HEK293 (cell line): Measurements from ENCODE around the gene MCM7.

Experiments used
- CTCF ChIA-PET: fragments of 350-600 bp; formaldehyde crosslinking; extraction: SDS; loops from one replicate; lab custom pipeline; 2021; ENCODE audit warnings: antibody characterized with exemption; lab: Yijun Ruan, JAX
- POLR2A ChIA-PET: fragments of 300-600 bp; formaldehyde crosslinking; extraction: SDS; loops from one replicate; lab custom pipeline; 2020; ENCODE audit warnings: antibody characterized with exemption, inconsistent platforms; lab: Yijun Ruan, JAX
- H3K27ac ChIP-seq: fragments of 200-500 bp; sonication (Bioruptor generic); 2 replicates; pipeline ENCODE4 v1.5.1; 2014; ENCODE audit warnings: low read depth, low read length, control low read depth, inconsistent platforms; ENCODE audit errors: extremely low read depth
- H3K36me3 ChIP-seq, 2 experiments: fragments of 200-500 bp in 1 of 2; sonication (Bioruptor generic) in 1 of 2; 1 replicate in 1 of 2; 2 replicates in 1 of 2; pipeline ENCODE4 v1.5.1; 2014 to 2017; ENCODE audit warnings: inconsistent platforms in 2 of 2, low read length in 2 of 2; ENCODE audit not compliant: control insufficient read depth in 2 of 2, insufficient read depth in 1 of 2
- H3K4me1 ChIP-seq: fragments of 200-500 bp; sonication (Bioruptor generic); 2 replicates; pipeline ENCODE4 v1.5.1; 2014; ENCODE audit warnings: mild to moderate bottlenecking, low read length, inconsistent platforms; ENCODE audit not compliant: control insufficient read depth, insufficient read depth
- H3K4me3 ChIP-seq: 2 replicates; pipeline ENCODE4 v1.5.1; 2011; ENCODE audit warnings: low read depth, mild to moderate bottlenecking, control low read depth, low read length, moderate library complexity
- H3K9me3 ChIP-seq: fragments of 200-500 bp; sonication (Bioruptor generic); 2 replicates; pipeline ENCODE4 v1.5.1; 2014; ENCODE audit warnings: low read depth, low read length, inconsistent platforms; ENCODE audit not compliant: control insufficient read depth, insufficient read depth
- FEZF1 ChIP-seq: fragments of 450-650 bp; formaldehyde crosslinking; IDR thresholded peaks from 2 replicates; pipeline ENCODE4 v1.5.1; 2016; ENCODE audit warnings: missing biosample characterization, missing genetic modification characterization
- GLI2 ChIP-seq: fragments of 450-650 bp; formaldehyde crosslinking; IDR thresholded peaks from 2 replicates; pipeline ENCODE4; 2017; ENCODE audit warnings: missing biosample characterization, missing genetic modification characterization, low read depth, borderline replicate concordance
- GLIS1 ChIP-seq: fragments of 450-650 bp; formaldehyde crosslinking; IDR thresholded peaks from 2 replicates; pipeline ENCODE4 v1.5.1; 2016; ENCODE audit warnings: missing biosample characterization, missing genetic modification characterization
- KLF17 ChIP-seq: fragments of 450-650 bp; formaldehyde crosslinking; IDR thresholded peaks from 2 replicates; pipeline ENCODE4 v1.5.1; 2016; ENCODE audit warnings: missing biosample characterization, missing genetic modification characterization
- KLF8 ChIP-seq: fragments of 450-650 bp; formaldehyde crosslinking; IDR thresholded peaks from 2 replicates; pipeline ENCODE4 v1.5.1; 2016; ENCODE audit warnings: missing biosample characterization, missing genetic modification characterization
- PATZ1 ChIP-seq: fragments of 450-650 bp; formaldehyde crosslinking; IDR thresholded peaks from 2 replicates; pipeline ENCODE4 v1.5.1; 2016; ENCODE audit warnings: missing biosample characterization, missing genetic modification characterization
- REST ChIP-seq: fragments of 450-650 bp; formaldehyde crosslinking; IDR thresholded peaks from 2 replicates; pipeline ENCODE4 v1.5.1; 2016; ENCODE audit warnings: missing biosample characterization, missing genetic modification characterization
- SP2 ChIP-seq: fragments of 450-650 bp; formaldehyde crosslinking; IDR thresholded peaks from 2 replicates; pipeline ENCODE4 v1.5.1; 2016; ENCODE audit warnings: missing biosample characterization, missing genetic modification characterization
- ZBTB1 ChIP-seq: fragments of 450-650 bp; formaldehyde crosslinking; IDR thresholded peaks from 2 replicates; pipeline ENCODE4 v1.5.1; 2016; ENCODE audit warnings: missing biosample characterization, missing genetic modification characterization
- ZNF121 ChIP-seq: fragments of 450-650 bp; formaldehyde crosslinking; IDR thresholded peaks from 2 replicates; pipeline ENCODE4 v1.5.1; 2016; ENCODE audit warnings: missing biosample characterization, missing genetic modification characterization
- ZNF214 ChIP-seq: fragments of 450-650 bp; formaldehyde crosslinking; IDR thresholded peaks from 2 replicates; pipeline ENCODE4 v1.5.1; 2017; ENCODE audit warnings: missing biosample characterization, mild to moderate bottlenecking, missing genetic modification characterization, borderline replicate concordance
- ZNF221 ChIP-seq: fragments of 450-650 bp; formaldehyde crosslinking; IDR thresholded peaks from 2 replicates; pipeline ENCODE4 v1.5.1; 2017; ENCODE audit warnings: missing biosample characterization, missing genetic modification characterization, borderline replicate concordance
- ZNF394 ChIP-seq: fragments of 450-650 bp; formaldehyde crosslinking; IDR thresholded peaks from 2 replicates; pipeline ENCODE4 v1.5.1; 2016; ENCODE audit warnings: missing biosample characterization, missing genetic modification characterization, mild to moderate bottlenecking, moderate library complexity, borderline replicate concordance
- ZNF473 ChIP-seq: fragments of 450-650 bp; formaldehyde crosslinking; IDR thresholded peaks from 2 replicates; pipeline ENCODE4 v1.5.1; 2017; ENCODE audit warnings: missing biosample characterization, missing genetic modification characterization
- ZNF488 ChIP-seq: fragments of 450-650 bp; formaldehyde crosslinking; IDR thresholded peaks from 2 replicates; pipeline ENCODE4 v1.5.1; 2016; ENCODE audit warnings: missing biosample characterization, missing genetic modification characterization
- ZNF561 ChIP-seq: fragments of 450-650 bp; IDR thresholded peaks from 2 replicates; pipeline ENCODE4 v1.5.1; 2018; ENCODE audit warnings: missing biosample characterization, missing genetic modification characterization, borderline replicate concordance
- ZNF585B ChIP-seq: fragments of 450-650 bp; formaldehyde crosslinking; IDR thresholded peaks from 2 replicates; pipeline ENCODE4 v1.5.1; 2016; ENCODE audit warnings: missing biosample characterization, missing genetic modification characterization
- ZNF785 ChIP-seq: fragments of 450-650 bp; formaldehyde crosslinking; IDR thresholded peaks from 2 replicates; pipeline ENCODE4 v1.5.1; 2016; ENCODE audit warnings: missing biosample characterization, missing genetic modification characterization
- ZNF830 ChIP-seq: fragments of 450-650 bp; IDR thresholded peaks from 2 replicates; pipeline ENCODE4 v1.5.0; 2018; ENCODE audit warnings: missing biosample characterization, missing genetic modification characterization, low read depth, mild to moderate bottlenecking, moderate library complexity

The MCM7 gene

GRCh38 chr7:100088621-100089457 is 12.4 kb downstream of the MCM7 start, which contains the start of gene COPS6 (continued):
- no peak; the same call in 1 of the 2 replicates for TF ChIP-seq REST
- no peak for TF ChIP-seq ZNF585B
- TF ChIP-seq ZNF214: no peak
- peak; percentile 36; the same call in 1 of the 2 replicates for TF ChIP-seq GLIS1 (tag by site-specific recombination)
- peak; percentile 54; the same call in 1 of the 2 replicates for TF ChIP-seq KLF17 (tag by site-specific recombination)
- TF ChIP-seq ZNF561 (tag by site-specific recombination): peak; percentile 88; the same call in 1 of the 2 replicates
- TF ChIP-seq SP2 (tag by site-specific recombination): peak; percentile 58
- TF ChIP-seq FEZF1 (tag by site-specific recombination): no peak
- peak; percentile 65; the same call in 1 of the 2 replicates for TF ChIP-seq KLF8 (tag by site-specific recombination)
- TF ChIP-seq ZBTB1 (tag by site-specific recombination): peak; percentile 30; the same call in 1 of the 2 replicates
- peak; percentile 57; the same call in 1 of the 2 replicates for TF ChIP-seq PATZ1 (tag by site-specific recombination)
- TF ChIP-seq ZNF473: no peak
- no peak for TF ChIP-seq ZNF785
- no peak for TF ChIP-seq GLI2 (tag by site-specific recombination)
- TF ChIP-seq ZNF830 (tag by site-specific recombination): no peak
- TF ChIP-seq ZNF394 (tag by site-specific recombination): peak; percentile 59; the same call in 1 of the 2 replicates
- no peak for TF ChIP-seq ZNF488 (tag by site-specific recombination)

- peak overlapping the region; percentile 86 for H3K4me3 ChIP-seq
- TF ChIP-seq ZNF221 (tag by site-specific recombination) (no peak), ZNF121 (tag by site-specific recombination) (peak; percentile 96)
- CTCF ChIA-PET: interaction anchor here (0.6 kb wide), 1 partner anchor 308 kb away, joined by 3 read pairs; no protein-coding TSS in a partner anchor
- no peaks in the 10 kb centered on the region for H3K9me3 ChIP-seq
- POLR2A ChIA-PET: interaction anchor here (0.7 to 7.9 kb wide), 2 partner anchors 13 to 39 kb away, joined by 3 to 115 read pairs; partner anchors contain the start of genes AP4M1, MBLAC1 and MCM7
- peaks cover 8% of the 10 kb centered on the region for H3K4me1 ChIP-seq
- H3K36me3 ChIP-seq: peaks cover 8 to 30% of the 10 kb centered on the region in 2 experiments
- peak overlapping the region; percentile 79 for H3K27ac ChIP-seq
These were observed 13.0 kb downstream of the MCM7 start for GRCh38 chr7:100088095-100088620.
